Testis (tissue), 2 donors: ENCODE measurements around the gene CISD1.

ENCODE experiments used
- CTCF ChIP-seq, 3 experiments: fragments of 450-650 bp in 2 of 3; fragments of 200-600 bp in 1 of 3; sonication (generic) in 1 of 3; IDR thresholded peaks; one replicate each; pipeline ENCODE4 v1.5.1; 2016 to 2019; ENCODE audit warnings: antibody characterized with exemption in 3 of 3, mild to moderate bottlenecking in 2 of 3, moderate library complexity in 1 of 3
- POLR2A ChIP-seq: fragments of 450-650 bp; IDR thresholded peaks from one replicate; pipeline ENCODE4 v1.6.1; 2017; ENCODE audit warnings: antibody characterized with exemption, mild to moderate bottlenecking, moderate library complexity

- TF ChIP-seq CTCF (IDR thresholded peaks at IDR 0.05) (no peak), POLR2A (no peak)
Observed at GRCh38 chr10:58262766-58263165, 6.2 kb upstream of the CISD1 start.
